OCI-LY7 (cell line): Measurements from ENCODE around the gene KCNIP4.

Experiments used
- EZH2phosphoT487 ChIP-seq: fragments of 200-600 bp; sonication (generic); IDR thresholded peaks from 2 replicates; pipeline ENCODE4 v1.6.1; 2018; ENCODE audit warnings: low read depth, borderline replicate concordance, mild to moderate bottlenecking, mixed run types, antibody characterized with exemption, low read length, moderate library complexity, mixed read lengths
- TF ChIP-seq, protein P1 (sequence below): fragments of 200-600 bp; sonication (generic); conservative IDR thresholded peaks from 2 replicates; pipeline ENCODE4 v1.5.1; 2014; ENCODE audit warnings: mild to moderate bottlenecking, antibody characterized with exemption, low read length, moderate library complexity, mixed read lengths

DNA sequence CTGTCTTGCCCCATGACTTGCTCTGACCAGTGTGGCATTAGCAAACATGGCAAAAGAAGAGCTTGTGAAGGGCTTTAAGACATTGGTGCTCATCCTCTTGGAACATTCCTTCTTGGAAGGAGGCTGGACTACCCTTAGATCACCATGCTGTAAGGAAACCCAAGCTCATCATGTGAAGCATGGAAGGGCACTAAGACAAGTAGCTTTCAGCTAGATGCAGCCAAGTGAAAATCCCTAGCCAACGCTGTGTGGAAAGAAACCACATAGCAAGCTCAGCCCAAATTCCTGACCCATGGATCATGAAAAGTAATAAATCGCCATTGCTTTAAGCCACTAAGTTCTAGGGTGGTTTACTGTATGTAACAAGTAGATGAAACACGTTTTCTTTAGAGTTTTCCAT is 1260.7 kb downstream of the KCNIP4 start:
- TF ChIP-seq, protein P1, sequence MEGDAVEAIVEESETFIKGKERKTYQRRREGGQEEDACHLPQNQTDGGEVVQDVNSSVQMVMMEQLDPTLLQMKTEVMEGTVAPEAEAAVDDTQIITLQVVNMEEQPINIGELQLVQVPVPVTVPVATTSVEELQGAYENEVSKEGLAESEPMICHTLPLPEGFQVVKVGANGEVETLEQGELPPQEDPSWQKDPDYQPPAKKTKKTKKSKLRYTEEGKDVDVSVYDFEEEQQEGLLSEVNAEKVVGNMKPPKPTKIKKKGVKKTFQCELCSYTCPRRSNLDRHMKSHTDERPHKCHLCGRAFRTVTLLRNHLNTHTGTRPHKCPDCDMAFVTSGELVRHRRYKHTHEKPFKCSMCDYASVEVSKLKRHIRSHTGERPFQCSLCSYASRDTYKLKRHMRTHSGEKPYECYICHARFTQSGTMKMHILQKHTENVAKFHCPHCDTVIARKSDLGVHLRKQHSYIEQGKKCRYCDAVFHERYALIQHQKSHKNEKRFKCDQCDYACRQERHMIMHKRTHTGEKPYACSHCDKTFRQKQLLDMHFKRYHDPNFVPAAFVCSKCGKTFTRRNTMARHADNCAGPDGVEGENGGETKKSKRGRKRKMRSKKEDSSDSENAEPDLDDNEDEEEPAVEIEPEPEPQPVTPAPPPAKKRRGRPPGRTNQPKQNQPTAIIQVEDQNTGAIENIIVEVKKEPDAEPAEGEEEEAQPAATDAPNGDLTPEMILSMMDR, result no peak
- TF ChIP-seq EZH2phosphoT487, result no peak
